NCI-H1436 (cell line): ENCODE results near the gene CCNE1.

Experiments used
- DNase-seq: peaks from one replicate; lab custom pipeline; 2025; lab: John Stamatoyannopoulos, UW

The CCNE1 gene

GRCh38 chr19:29811125-29812079 is at the start of gene CCNE1:
Gene CCNE1, plus strand, starts transcription at chr19:29811991. Its CDS starts 565 bp downstream, at chr19:29812556.
- peak; percentile 82 for DNase-seq

GRCh38 chr19:29763196-29763595 is 48.6 kb upstream of the CCNE1 start:
- no peak for DNase-seq

GRCh38 chr19:29764361-29764760 is 47.4 kb upstream of the CCNE1 start:
- DNase-seq: no peak

GRCh38 chr19:29766100-29766499 is 45.7 kb upstream of the CCNE1 start:
- no peak for DNase-seq

GRCh38 chr19:29767039-29767735 is 44.6 kb upstream of the CCNE1 start:
- DNase-seq: no peak

- no peak for DNase-seq
Observed at GRCh38 chr19:29768166-29768565, 43.6 kb upstream of the CCNE1 start.

GRCh38 chr19:29769997-29770396 is 41.8 kb upstream of the CCNE1 start:
- no peak for DNase-seq

GRCh38 chr19:29770648-29771047 is 41.1 kb upstream of the CCNE1 start:
- no peak for DNase-seq

- no peak for DNase-seq
Observed at GRCh38 chr19:29771708-29772414, 39.9 kb upstream of the CCNE1 start.

GRCh38 chr19:29772696-29773095 is 39.1 kb upstream of the CCNE1 start:
- no peak for DNase-seq

- DNase-seq: no peak
Observed at GRCh38 chr19:29773141-29773540, 38.6 kb upstream of the CCNE1 start.

- no peak for DNase-seq
Observed at GRCh38 chr19:29774126-29774525, 37.7 kb upstream of the CCNE1 start.

- DNase-seq: no peak
Observed at GRCh38 chr19:29777781-29778309, 33.9 kb upstream of the CCNE1 start.

GRCh38 chr19:29779921-29780320 is 31.9 kb upstream of the CCNE1 start:
- DNase-seq: no peak

- DNase-seq: no peak
Observed at GRCh38 chr19:29781386-29782259, 30.2 kb upstream of the CCNE1 start.

GRCh38 chr19:29782260-29782580 is 29.6 kb upstream of the CCNE1 start:
- DNase-seq: no peak

- no peak for DNase-seq
Observed at GRCh38 chr19:29783627-29784190, 28.1 kb upstream of the CCNE1 start.

- no peak for DNase-seq
Observed at GRCh38 chr19:29784598-29785223, 27.1 kb upstream of the CCNE1 start.

GRCh38 chr19:29785360-29785759 is 26.4 kb upstream of the CCNE1 start:
- DNase-seq: no peak

- DNase-seq: no peak
Observed at GRCh38 chr19:29785955-29786589, 25.7 kb upstream of the CCNE1 start.
